Muscle of leg (tissue), 11 donors: Measurements from ENCODE around the gene QSOX1. TPM values are rescaled to one million over a fixed set of nuclear protein-coding genes. Genes with fewer than 3 reads are reported as not detected.

Source experiments
- DNase-seq: peaks from one replicate; pipeline ENCODE4 v3.0.0; 2013
- H3K27ac ChIP-seq: one replicate; pipeline ENCODE4 v1.5.1; 2013; ENCODE audit warnings: mild to moderate bottlenecking, low read length, control low read depth
- H3K27me3 ChIP-seq: one replicate; pipeline ENCODE4 v1.6.1; 2013; ENCODE audit warnings: low read length; ENCODE audit not compliant: control insufficient read depth, insufficient read depth
- H3K36me3 ChIP-seq: one replicate; pipeline ENCODE4 v1.6.1; 2013; ENCODE audit warnings: low read length; ENCODE audit not compliant: control insufficient read depth, insufficient read depth
- H3K4me1 ChIP-seq: one replicate; pipeline ENCODE4 v1.6.1; 2013; ENCODE audit warnings: low read length; ENCODE audit not compliant: control insufficient read depth, insufficient read depth
- H3K4me3 ChIP-seq: one replicate; pipeline ENCODE4 v1.5.1; 2013; ENCODE audit warnings: low read length, control low read depth
- H3K9me3 ChIP-seq: replicated peaks from 2 replicates; pipeline ENCODE4 v1.6.1; 2013; ENCODE audit warnings: low read depth, low read length; ENCODE audit not compliant: control insufficient read depth
- whole genome bisulfite sequencing: methylation state at CpG from one replicate; pipeline ENCODE4 v1.1.5; 2013; ENCODE audit warnings: missing lambda C conversion rate; ENCODE audit not compliant: insufficient coverage; 5-methylcytosine and 5-hydroxymethylcytosine counted together
- polyA plus RNA-seq, 8 donors: library from polyadenylated mRNA; unstranded; fragments of 120-200 nt; gene quantifications; one replicate each; pipeline versions ENCODE4 v1.2.1 to v1.2.3, GENCODE V29; 2013; ENCODE audit warnings: inconsistent platforms in 1 of 8, low replicate concordance in 1 of 8; ENCODE audit not compliant: insufficient read length in 8 of 8, insufficient read depth in 1 of 8
- total RNA-seq: library from RNA; stranded (reverse); fragments of 120-200 nt; gene quantifications from one replicate; pipeline ENCODE4 v1.2.4, GENCODE V29; 2013

Gene QSOX1
- total and polyA plus RNA-seq, 9 donors = 16.0 to 43.5 (median 33.1) TPM

DNA sequence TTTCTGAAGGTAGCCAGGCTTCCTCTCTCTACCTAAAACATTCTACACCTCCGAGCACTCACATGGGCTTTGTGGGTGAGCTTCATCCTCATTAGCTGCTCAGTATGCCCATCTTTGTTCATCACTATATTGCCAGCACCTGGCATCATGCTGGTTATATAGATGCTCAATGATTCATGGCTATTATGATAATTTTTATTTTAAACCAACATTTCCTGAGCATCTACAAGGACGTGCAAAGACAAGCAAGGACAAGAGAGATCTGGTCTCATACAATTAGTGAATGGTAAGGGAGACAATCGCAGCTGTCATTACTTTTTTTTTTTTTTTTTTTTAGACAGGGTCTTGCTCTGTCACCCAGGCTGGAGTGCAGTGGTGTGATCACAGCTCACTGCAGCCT, 11.3 kb upstream of the QSOX1 start:
- no peak overlapping the region for H3K27ac ChIP-seq
- no peak for DNase-seq
- no peaks in the 10 kb centered on the region for H3K27me3 ChIP-seq
- no peaks in the 10 kb centered on the region for H3K36me3 ChIP-seq
- no peak overlapping the region for H3K4me3 ChIP-seq
- 83% methylated on average over 1 of the region's 3 CpGs for WGBS
- H3K4me1 ChIP-seq = no peaks in the 10 kb centered on the region
- H3K9me3 ChIP-seq = no peaks in the 10 kb centered on the region

DNA sequence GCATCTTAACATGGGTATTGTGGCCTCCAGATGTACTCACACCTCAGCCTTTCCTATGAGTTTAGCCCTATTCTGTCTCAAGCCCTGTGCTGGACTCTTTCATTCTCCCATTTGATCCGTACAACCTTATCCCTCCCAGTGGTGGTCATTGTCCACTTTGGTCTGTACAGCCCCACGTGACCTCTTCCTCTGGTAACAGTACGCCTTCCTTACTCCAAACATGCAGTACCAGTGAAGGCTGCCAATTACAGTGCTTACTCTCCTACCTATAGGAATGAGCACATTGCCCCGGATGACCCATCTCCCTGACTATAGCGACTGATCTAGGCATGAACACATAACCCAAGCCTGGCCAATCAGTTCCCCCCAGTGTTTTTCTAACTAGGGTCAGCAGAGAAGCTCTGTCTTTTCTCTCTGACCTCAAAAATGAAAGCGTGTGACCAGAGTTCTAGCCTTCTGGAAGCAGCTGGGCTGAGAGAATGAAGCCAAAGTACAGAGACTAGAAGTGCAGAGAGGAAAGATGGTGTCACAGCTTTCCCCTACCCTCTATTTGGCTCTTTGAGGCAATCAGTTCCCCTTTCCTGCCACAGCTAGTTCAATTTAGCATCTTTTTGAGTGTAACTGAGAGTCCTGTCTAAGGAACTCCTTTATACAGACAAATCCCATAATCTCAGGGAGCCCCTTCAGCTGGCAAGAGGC, 9.9 kb upstream of the QSOX1 start:
- Histone ChIP-seq H3K27ac (no peak overlapping the region), H3K36me3 (no peaks in the 10 kb centered on the region), H3K4me1 (no peaks in the 10 kb centered on the region), H3K27me3 (no peaks in the 10 kb centered on the region), H3K4me3 (no peak overlapping the region), H3K9me3 (no peaks in the 10 kb centered on the region)
- DNase-seq = no peak
- WGBS = 67% methylated on average over 5 of the region's 6 CpGs

DNA sequence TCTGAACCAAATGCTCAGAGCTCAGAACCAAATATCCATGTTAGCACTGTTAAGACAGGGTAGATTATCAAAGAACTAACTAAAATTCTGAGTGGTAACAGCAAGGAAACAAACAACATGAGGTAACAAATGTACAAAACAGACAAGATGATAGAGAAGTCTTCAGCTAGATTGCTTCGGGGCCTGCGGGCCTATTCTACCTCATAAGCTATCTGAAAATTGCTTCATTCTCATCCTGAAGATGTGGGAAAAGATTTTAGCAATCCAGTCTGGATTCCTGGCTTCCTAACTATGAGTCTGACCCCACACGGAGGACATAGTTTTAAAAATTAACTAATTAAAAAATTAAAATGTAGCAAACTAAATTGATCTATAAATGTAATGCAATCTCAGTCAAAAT, 9.2 kb upstream of the QSOX1 start:
- Histone ChIP-seq H3K27ac (no peak overlapping the region), H3K36me3 (no peaks in the 10 kb centered on the region), H3K9me3 (no peaks in the 10 kb centered on the region), H3K4me1 (no peaks in the 10 kb centered on the region), H3K27me3 (no peaks in the 10 kb centered on the region), H3K4me3 (no peak overlapping the region)
- DNase-seq = no peak
- no CpG with 5 or more reads among the region's 3 CpGs for WGBS

DNA sequence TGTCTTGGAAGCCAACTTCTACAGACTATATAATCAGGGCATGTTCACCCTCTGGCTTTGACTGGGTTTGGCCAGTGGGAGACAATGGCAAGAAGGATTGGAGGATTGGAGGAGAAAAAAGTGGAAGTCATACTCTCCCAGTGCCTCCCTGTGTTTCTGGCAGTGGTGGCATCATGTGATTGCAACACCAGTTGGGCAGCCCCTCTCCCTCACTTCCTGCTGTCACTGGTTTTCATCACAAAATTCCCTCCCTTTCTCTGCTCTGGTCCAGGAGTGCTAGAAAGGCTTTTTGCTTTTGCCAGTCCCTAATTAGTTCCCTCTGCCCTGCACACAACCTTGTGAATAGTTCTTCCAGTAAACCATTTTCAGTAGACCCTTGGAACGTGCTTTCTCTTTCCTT, 3.7 kb upstream of the QSOX1 start:
- Histone ChIP-seq H3K36me3 (no peaks in the 10 kb centered on the region), H3K4me1 (peaks cover 11% of the 10 kb centered on the region), H3K27ac (no peak overlapping the region), H3K27me3 (no peaks in the 10 kb centered on the region), H3K9me3 (no peaks in the 10 kb centered on the region), H3K4me3 (no peak overlapping the region)
- DNase-seq = no peak
- no CpG with 5 or more reads among the region's 1 CpG for WGBS

DNA sequence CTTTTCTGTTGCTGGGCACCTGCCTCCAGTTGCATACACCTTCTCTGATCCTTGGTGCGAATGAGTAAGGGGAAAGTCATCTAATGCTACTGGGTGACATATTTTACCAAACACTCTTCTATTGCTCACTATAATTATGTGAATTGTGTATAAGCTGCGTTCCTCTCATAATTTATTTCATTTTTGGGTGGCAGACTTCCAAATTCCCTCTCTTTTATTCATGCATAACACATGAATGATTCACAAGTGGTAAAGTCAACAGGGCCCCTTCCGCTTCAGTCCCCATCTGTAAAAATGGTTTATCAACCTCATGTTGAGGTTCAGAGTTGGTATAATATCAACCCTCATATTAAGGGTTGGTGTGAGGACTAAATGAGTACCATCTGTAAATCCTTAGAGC, 3.2 kb upstream of the QSOX1 start:
- H3K9me3 ChIP-seq = no peaks in the 10 kb centered on the region
- DNase-seq = no peak
- H3K36me3 ChIP-seq = no peaks in the 10 kb centered on the region
- no peak overlapping the region for H3K4me3 ChIP-seq
- H3K4me1 ChIP-seq = peaks cover 11% of the 10 kb centered on the region
- H3K27ac ChIP-seq = no peak overlapping the region
- no CpG with 5 or more reads among the region's 3 CpGs for WGBS
- no peaks in the 10 kb centered on the region for H3K27me3 ChIP-seq

DNA sequence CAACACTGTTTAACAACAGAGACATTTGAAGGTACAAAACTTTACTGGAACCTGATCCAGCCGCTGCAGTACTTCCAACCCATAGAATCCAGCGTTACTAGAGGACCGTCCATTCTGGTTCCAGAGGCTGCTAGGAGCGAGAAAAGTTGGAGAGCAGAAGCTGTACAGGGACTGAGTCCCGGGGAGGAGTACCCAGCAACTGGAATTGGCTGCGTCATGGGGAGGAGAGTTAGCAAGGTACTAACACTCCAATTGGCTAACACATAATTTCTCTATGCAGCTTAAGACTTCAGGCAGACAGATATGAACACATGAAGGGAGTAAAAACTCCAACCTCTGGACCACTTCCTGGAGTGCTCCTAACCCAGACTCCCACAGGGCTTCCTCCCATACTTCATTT, 2.1 kb upstream of the QSOX1 start:
- DNase-seq = no peak
- H3K9me3 ChIP-seq = no peaks in the 10 kb centered on the region
- no peaks in the 10 kb centered on the region for H3K36me3 ChIP-seq
- H3K27ac ChIP-seq = no peak overlapping the region
- no peak overlapping the region for H3K4me3 ChIP-seq
- peaks cover 11% of the 10 kb centered on the region for H3K4me1 ChIP-seq
- WGBS = 97% methylated on average over 4 of the region's 6 CpGs
- no peaks in the 10 kb centered on the region for H3K27me3 ChIP-seq

DNA sequence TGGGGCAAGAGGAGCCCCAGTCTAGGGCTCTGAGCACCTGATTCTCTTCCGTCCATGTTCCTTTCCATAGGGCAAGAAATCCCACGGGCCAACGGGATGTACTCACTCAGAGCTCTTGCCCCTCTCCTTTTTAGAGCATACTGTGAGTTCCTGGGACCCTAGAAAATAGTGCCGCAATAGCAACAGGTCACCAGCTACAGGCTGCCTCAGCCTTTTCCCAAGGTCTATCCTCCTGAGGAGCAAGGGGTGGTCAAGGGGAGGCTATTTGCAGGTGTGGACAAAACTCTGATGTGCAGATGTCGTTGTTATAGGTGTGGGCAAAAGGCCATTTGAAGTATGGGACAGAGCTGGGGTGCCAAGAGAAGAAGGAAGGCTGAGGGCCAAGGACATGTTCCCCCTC, 1.6 kb upstream of the QSOX1 start:
- DNase-seq = no peak
- peaks cover 11% of the 10 kb centered on the region for H3K4me1 ChIP-seq
- 92% methylated on average over 2 of the region's 5 CpGs for WGBS
- H3K27ac ChIP-seq = no peak overlapping the region
- H3K9me3 ChIP-seq = no peaks in the 10 kb centered on the region
- H3K27me3 ChIP-seq = no peaks in the 10 kb centered on the region
- H3K4me3 ChIP-seq = no peak overlapping the region
- H3K36me3 ChIP-seq = no peaks in the 10 kb centered on the region

DNA sequence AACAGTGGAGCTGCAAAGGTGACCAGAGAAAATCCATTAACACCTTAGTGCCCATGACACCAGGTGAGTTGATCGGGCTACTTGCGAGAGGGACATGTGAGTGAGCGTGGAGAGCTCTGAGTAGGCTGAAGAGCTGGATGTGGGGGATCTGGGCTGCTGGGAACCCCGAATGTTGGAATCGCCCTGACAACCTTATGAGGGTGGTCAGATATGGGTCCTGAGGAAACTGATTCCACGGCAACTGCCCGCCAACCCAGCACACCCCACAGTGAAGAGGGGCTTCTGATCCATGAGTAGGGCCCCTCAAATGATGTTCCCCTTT, 705 bp upstream of the QSOX1 start:
- H3K27ac ChIP-seq = peak overlapping the region; percentile 88
- no peak for DNase-seq
- H3K27me3 ChIP-seq = no peaks in the 10 kb centered on the region
- no peaks in the 10 kb centered on the region for H3K36me3 ChIP-seq
- 12% methylated on average over 5 of the region's 7 CpGs for WGBS
- no peaks in the 10 kb centered on the region for H3K9me3 ChIP-seq
- H3K4me3 ChIP-seq = peak overlapping the region; percentile 86
- peaks cover 11% of the 10 kb centered on the region for H3K4me1 ChIP-seq

DNA sequence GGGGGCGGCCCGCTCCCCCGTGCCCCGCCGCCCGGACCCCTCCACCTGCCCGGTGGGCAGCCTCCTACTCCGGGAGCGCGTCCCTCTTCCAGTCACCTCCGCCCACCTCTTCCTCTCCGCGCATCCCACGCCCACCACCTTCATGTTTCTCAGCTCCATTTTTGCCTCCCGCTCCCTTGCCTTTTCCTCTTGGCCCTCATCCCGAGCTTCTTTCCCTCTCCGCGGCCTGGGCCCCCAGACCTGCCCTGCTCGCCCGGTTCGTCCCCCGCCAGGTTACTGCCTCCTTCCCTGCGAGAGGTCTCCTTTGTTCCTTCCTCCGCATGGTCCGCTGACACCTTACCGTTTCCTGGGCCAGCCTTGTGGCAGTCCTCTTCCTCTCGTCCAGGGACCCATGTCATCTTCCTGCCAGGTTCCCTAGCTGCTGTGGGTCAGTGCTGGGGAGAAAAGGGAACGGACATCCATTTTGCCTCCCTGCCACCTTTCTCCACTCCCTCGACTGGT, 563 bp downstream of the QSOX1 start:
- H3K4me3 ChIP-seq = peak overlapping the region; percentile 86
- H3K4me1 ChIP-seq = peaks cover 11% of the 10 kb centered on the region
- no peaks in the 10 kb centered on the region for H3K9me3 ChIP-seq
- no peaks in the 10 kb centered on the region for H3K27me3 ChIP-seq
- WGBS = 2% methylated on average over 21 of the region's 29 CpGs
- no peaks in the 10 kb centered on the region for H3K36me3 ChIP-seq
- DNase-seq = peak; percentile 40
- H3K27ac ChIP-seq = no peak overlapping the region

DNA sequence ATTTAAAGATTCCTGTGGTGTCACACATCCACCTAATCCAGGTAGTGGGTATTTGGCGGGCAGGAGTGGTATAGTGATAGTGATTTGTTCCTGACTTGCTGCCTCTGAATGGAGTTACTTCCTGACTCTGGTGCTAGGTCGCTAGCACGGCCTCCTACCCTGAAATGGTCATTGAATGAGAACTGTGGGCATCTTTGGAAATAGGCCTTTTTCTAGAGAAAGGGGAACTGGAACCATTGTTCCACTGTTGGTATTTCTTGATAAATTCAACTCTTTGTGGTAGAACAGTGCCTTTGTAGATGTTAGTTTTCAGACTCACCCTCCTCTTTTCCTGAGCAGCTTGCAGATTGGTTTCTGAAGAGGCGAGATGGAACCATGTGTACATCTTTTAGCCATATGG, 1.5 kb downstream of the QSOX1 start:
- Histone ChIP-seq H3K36me3 (no peaks in the 10 kb centered on the region), H3K27me3 (no peaks in the 10 kb centered on the region), H3K27ac (no peak overlapping the region), H3K9me3 (no peaks in the 10 kb centered on the region), H3K4me3 (no peak overlapping the region), H3K4me1 (peaks cover 11% of the 10 kb centered on the region)
- DNase-seq = no peak
- 80% methylated on average over 1 of the region's 4 CpGs for WGBS

DNA sequence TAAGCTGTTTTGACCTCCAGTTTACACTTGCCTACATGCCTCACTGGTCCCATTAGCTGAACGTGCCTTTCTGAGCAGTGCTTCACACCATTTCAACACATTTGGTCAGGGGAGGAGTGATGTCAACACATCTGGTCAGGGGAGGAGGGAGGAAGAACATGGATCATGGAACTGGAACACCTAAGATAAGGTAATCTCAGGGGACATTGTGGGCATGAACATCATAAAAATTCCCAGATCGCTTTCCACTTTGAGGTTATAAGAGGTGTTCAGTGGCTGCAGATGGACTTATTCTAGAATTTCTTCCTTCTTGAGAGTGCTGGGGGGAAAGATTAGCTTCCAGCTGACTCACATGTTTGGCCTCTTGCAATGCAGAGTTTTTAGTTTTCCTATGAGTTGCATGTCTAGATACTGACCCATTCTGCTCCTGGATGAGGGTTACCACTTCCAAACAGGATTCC, 2.0 kb downstream of the QSOX1 start:
- no peaks in the 10 kb centered on the region for H3K27me3 ChIP-seq
- H3K4me3 ChIP-seq = no peak overlapping the region
- no peak overlapping the region for H3K27ac ChIP-seq
- H3K9me3 ChIP-seq = no peaks in the 10 kb centered on the region
- peaks cover 11% of the 10 kb centered on the region for H3K4me1 ChIP-seq
- WGBS = no CpG with 5 or more reads among the region's 2 CpGs
- no peaks in the 10 kb centered on the region for H3K36me3 ChIP-seq
- no peak for DNase-seq
